Chondrocyte (in vitro differentiated cells): ENCODE measurements around the gene RRP1B. TPM values are rescaled to one million over a fixed set of nuclear protein-coding genes. Genes with fewer than 3 reads are reported as not detected.
A peak's percentile ranks its signal among the peaks of the same experiment; 100 is the strongest.

Source experiments
- DNase-seq: peaks from one replicate; pipeline ENCODE4 v3.0.0; 2021; ENCODE audit warnings: mixed read lengths, low spot score
- H3K27ac Mint-ChIP-seq: one replicate; pipeline ENCODE4 v1.8.0; 2021; ENCODE audit warnings: mild to moderate bottlenecking, moderate library complexity, mixed read lengths; ENCODE audit not compliant: unreplicated experiment
- H3K27me3 Mint-ChIP-seq: 2 replicates; pipeline ENCODE4 v1.8.0; 2021; ENCODE audit warnings: low read depth, mixed read lengths
- H3K36me3 Mint-ChIP-seq: 2 replicates; pipeline ENCODE4 v1.8.0; 2021; ENCODE audit warnings: low read depth, mixed read lengths
- H3K4me1 Mint-ChIP-seq: 2 replicates; pipeline ENCODE4 v1.8.0; 2021; ENCODE audit warnings: low read depth, mild to moderate bottlenecking, mixed read lengths
- H3K4me3 Mint-ChIP-seq: one replicate; pipeline ENCODE4 v1.8.0; 2021; ENCODE audit warnings: mild to moderate bottlenecking, moderate library complexity, mixed read lengths; ENCODE audit not compliant: unreplicated experiment
- H3K9me3 Mint-ChIP-seq: 2 replicates; pipeline ENCODE4 v1.8.0; 2021; ENCODE audit warnings: low read depth, mixed read lengths
- CTCF ChIP-seq: fragments of 200-600 bp; sonication (generic); IDR thresholded peaks from 2 replicates; pipeline ENCODE4 v1.5.0; 2021; ENCODE audit warnings: antibody characterized with exemption, mild to moderate bottlenecking, moderate library complexity
- total RNA-seq: library from RNA; stranded (reverse); gene quantifications from 3 replicates; pipeline ENCODE4 v1.2.1, GENCODE V29; 2021

RRP1B gene
- total RNA-seq, 1 donor from 2014 or later, result 24.5 TPM

GRCh38 chr21:43691086-43691795, 31.9 kb downstream of the RRP1B start:
- no peak for TF ChIP-seq CTCF
- Mint-ChIP-seq H3K4me1 (no peaks in the 10 kb centered on the region), H3K4me3 (no peak overlapping the region), H3K36me3 (peaks cover 37% of the 10 kb centered on the region), H3K27me3 (no peaks in the 10 kb centered on the region), H3K27ac (no peak overlapping the region), H3K9me3 (no peaks in the 10 kb centered on the region)
- DNase-seq, result peak; percentile 72

- Mint-ChIP-seq H3K36me3 (peaks cover 33% of the 10 kb centered on the region), H3K27me3 (no peaks in the 10 kb centered on the region), H3K27ac (no peak overlapping the region), H3K4me1 (no peaks in the 10 kb centered on the region), H3K4me3 (no peak overlapping the region), H3K9me3 (no peaks in the 10 kb centered on the region)
- DNase-seq, result peak; percentile 72
- no peak for TF ChIP-seq CTCF
Measured at GRCh38 chr21:43691801-43692200, 32.4 kb downstream of the RRP1B start.

GRCh38 chr21:43692949-43693348, 33.6 kb downstream of the RRP1B start:
- peak; percentile 65 for DNase-seq
- no peaks in the 10 kb centered on the region for H3K9me3 Mint-ChIP-seq
- no peak overlapping the region for H3K27ac Mint-ChIP-seq
- peaks cover 6% of the 10 kb centered on the region for H3K4me1 Mint-ChIP-seq
- no peaks in the 10 kb centered on the region for H3K27me3 Mint-ChIP-seq
- TF ChIP-seq CTCF, result no peak
- H3K4me3 Mint-ChIP-seq, result no peak overlapping the region
- peaks cover 29% of the 10 kb centered on the region for H3K36me3 Mint-ChIP-seq

GRCh38 chr21:43693981-43694380, 34.6 kb downstream of the RRP1B start:
- no peak for TF ChIP-seq CTCF
- H3K27me3 Mint-ChIP-seq, result no peaks in the 10 kb centered on the region
- H3K4me1 Mint-ChIP-seq, result peaks cover 12% of the 10 kb centered on the region
- H3K9me3 Mint-ChIP-seq, result no peaks in the 10 kb centered on the region
- H3K36me3 Mint-ChIP-seq, result peaks cover 27% of the 10 kb centered on the region
- DNase-seq, result peak; percentile 84
- H3K4me3 Mint-ChIP-seq, result no peak overlapping the region
- no peak overlapping the region for H3K27ac Mint-ChIP-seq

GRCh38 chr21:43694437-43695079, 35.2 kb downstream of the RRP1B start:
- Mint-ChIP-seq H3K4me1 (peaks cover 18% of the 10 kb centered on the region), H3K36me3 (peaks cover 27% of the 10 kb centered on the region), H3K9me3 (no peaks in the 10 kb centered on the region), H3K27ac (no peak overlapping the region), H3K27me3 (no peaks in the 10 kb centered on the region), H3K4me3 (no peak overlapping the region)
- peak; percentile 49 for DNase-seq
- TF ChIP-seq CTCF, result no peak
